Activated T-cell treated with anti-CD3 and anti-CD28 coated beads, Interleukin-2, amount 50 U/mL, for 48 hours (primary cell): ENCODE data around the gene ARL8B.

Experiments used
- DNase-seq, 2 experiments: peaks; one replicate each; pipeline ENCODE4 v3.0.0-alpha.2; 2020

The ARL8B gene

DNA sequence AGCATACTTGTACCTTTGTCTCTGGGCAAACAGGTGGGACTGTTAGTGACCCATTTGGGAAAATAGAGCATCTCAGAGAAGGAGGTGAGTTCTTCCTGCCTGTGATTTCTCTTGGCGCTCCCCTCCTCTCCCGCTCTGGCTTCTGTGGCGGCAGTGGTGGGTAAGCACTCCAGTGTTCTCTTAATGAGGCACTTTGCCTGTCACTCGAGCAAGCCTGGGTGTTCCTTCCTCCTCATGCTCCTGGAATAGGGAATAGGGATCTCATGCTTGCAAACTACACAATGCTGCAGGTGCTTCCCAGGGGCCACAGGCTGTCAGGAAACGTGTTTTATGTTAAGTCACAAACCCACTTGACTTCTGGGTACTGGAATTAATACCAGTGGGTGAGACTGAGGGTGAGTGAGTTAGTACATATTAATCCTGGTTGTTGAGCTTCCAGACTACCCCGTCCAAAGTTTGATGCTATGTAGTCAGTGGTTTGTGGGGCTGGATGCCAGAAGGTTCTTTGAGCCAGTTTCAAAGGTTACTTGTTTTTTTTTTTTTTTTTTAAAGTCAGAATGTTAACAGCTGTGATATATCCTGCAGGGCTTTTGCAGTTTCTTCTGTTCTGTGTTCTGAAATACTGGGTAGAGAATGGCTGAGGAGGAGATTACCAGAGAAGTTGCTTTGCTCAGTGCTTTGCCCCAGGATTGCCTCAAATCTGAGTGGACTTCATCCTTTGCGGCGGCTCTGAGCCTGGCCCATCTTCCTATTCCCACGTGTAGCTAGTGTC lies 95.9 kb downstream of the ARL8B start:
- DNase-seq = no peak

DNA sequence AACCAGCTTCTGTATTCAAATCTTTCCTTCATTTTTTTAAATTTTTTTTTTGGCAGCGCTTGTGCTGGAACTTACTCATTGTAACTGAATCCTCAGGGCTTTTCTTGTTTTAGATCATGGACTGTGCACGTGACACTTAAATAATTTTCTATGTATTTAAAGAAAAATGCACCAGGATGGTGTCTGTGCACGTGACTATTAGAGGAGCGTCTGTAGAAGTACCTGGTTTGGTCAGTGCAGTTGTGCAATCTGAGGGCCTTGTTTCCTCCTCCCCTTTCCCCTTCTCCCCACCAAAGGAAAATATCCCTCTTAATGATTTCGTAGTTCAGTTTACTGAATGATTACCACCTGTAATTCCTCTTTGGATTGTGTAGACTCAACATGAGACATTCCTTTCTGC lies 96.7 kb downstream of the ARL8B start:
- DNase-seq = no peak

DNA sequence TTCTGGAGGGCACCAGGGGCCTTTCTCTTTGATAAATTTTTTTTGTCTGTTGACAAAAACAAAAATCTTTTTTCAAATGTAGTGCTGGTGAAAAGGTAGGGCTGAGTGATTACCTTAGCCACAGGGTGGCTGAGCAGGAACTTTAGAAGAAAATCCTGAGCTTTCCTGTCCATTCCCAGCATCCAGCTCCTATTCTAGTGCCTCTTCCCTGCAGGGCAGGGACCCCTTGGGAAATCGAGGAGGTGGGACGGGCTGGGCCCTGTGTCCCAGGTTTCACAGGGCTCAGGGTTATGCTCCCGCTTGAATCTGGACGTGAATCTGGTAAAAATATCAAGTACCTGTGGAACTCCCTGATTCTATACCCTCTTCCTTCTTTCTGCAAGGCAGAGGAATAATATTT lies 97.1 kb downstream of the ARL8B start:
- no peak for DNase-seq

DNA sequence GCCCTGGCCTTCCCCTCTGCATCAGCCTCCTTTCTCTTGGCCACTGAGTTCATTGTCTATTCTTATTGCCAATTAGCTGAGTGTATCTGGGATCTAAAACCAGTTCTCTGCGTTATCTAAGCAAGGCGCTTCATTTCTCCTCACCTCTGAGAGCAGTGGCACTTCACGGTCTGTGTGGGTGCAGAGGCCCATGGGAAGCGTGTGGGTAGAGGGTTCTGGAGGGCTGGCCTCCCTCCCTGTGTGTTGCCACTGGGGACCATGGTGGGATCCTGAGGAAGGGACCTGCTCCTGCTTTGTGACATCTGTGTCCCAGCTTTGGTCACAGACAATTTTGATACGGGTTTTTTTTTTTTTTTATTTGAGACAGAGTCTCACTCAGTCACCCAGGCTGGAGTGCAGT lies 98.1 kb downstream of the ARL8B start:
- DNase-seq = no peak

DNA sequence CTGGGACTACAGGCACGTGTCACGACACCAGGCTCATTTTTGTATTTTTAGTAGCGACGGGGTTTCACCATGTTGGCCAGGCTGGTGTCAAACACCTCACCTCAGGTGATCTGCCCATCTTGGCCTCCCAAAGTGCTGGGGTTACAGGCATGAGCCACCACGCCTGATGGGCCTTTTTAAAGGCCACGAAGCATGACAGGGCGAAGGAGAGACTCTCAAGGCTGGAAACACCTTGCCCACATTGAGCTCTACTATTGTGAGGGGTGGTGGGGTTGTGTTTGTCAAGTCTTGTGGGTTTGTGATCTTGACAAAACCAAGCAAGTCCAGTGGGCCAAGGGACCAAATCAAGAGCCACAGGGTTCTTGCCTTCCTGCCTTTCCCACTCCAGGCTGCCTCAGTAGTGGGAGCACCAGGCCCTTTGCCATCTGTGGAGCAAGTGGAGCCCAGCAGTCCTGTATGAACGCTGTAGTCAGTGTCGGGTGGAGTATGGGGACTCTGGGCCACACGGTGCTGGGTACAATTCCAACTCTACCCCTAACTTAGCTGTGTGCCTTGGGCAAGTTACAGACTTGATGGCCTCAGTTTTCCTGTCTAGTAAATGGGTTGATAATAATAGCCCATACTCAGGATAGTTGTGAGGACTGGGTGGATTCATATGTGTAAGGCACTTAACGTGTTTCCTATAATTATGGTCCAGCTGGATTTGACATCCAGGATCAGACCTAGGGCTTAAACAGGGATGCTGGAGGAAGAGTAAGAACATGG lies 98.8 kb downstream of the ARL8B start:
- no peak for DNase-seq

DNA sequence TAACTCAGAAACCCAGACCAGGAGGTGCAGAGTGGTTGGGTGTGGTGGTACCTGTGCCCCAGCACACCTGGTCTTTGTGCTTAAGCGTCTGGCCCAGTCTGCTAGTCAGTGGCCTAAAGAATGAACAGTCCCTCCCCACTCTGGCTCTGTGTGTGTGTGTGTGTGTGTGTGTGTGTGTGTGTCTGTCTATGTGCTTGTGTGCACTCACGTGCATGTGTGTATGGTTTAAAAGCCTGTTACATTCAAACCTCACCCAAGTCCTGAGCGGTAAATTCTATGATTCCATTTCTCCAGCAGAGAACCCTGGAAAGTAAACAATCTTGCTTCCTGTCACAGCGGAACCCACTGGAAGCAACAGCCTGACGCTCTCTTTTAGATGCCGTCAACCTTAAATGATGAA lies 99.6 kb downstream of the ARL8B start:
- DNase-seq = no peak

DNA sequence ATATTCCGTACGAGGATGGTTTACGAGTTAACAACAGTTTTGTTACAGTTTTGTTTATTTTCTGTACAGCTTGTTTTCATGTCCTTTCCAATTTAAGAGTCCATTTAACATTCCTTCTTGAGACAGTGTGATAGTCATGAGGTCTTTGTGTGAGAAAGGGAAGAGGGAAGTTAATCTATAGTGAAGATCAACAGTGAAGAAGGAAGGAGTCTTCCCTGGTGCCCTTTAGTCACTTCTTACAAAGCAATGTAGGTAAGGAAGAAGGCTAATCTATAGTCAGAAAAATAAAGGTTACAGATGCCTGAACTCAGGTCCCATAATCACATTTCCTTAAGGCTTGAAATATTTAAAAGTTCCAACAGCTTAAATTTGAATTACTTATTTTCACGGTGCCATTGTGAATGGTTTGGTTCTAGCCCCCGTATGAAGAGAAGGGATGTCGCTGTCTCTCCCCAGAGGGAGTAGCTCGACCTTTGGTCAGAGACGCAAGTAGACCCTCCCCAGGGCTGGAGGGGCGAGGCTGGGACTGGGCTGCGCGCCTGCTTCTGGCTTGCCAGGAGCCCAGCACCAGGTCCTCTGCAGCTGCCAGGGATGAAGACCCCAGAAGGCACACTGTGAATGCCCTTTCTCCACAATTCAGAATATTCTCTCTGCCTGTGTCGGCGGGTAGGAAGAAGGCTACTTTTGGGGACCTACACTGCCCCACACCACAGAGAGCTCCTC lies 100.4 kb downstream of the ARL8B start:
- DNase-seq = no peak

DNA sequence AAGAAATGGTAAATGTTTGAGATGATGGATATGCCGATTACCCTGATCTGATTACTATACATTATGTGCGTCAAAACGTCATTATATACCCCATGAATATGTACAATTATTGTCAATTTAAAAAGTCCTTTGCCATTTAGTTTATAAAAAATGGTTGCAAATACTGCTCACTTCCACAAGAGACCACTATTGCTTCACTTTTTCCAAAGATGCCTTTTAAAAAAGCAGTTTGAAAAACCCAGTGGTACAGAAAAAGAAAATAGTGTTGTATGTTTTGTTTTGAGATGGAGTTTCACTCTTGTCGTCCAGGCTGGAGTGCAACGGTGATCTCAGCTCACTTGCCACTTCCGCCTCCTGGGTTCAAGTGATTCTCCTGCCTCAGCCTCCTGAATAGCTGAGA lies 104.7 kb downstream of the ARL8B start:
- no peak for DNase-seq

DNA sequence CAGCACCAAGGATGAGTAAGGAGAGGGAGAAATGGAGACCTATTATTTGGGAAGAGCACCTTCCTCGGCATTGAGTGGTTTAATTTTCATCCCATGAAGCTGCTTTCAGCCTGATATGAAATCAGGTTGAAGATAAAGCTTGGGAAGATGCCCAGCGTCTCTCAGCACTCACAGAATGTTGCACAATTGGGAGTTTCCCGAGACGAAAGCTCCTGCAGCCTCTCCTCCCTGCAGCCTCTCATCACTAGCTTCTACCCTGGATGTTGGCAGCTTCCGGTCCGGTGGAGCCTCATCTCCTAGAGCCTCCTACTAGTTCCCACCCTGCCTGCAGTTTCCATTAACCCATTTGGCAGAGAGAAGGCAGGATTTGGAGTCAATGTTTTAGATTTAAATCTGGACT lies 105.7 kb downstream of the ARL8B start:
- no peak for DNase-seq

DNA sequence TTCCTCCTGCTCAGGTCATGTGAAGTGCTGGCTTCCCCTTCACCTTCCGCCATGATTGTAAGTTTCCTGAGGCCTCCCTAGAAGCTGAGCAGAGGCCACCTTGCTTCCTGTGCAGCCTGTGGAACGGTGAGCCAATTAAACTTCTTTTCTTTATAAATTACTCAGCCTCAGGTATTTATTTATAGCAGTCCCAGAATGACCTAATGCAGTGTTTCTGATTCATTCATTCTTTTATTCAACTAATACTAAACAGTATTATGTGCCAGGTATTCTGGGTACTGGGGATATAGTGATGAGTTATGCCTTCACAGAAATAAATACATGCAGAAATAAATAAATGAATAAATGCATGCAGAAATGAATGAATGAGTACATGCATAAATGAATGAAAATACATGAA lies 107.3 kb downstream of the ARL8B start:
- no peak for DNase-seq
